CD8-positive, alpha-beta memory T cell (primary cell): ENCODE data around the gene SLC39A11. TPM values are rescaled to one million over a fixed set of nuclear protein-coding genes. Genes with fewer than 3 reads are reported as not detected.
"Not testable (repeated sequence)": the region's sequence is repeated elsewhere in the genome, so short reads cannot be mapped to it uniquely, and the experiment has no call there.

ENCODE experiments used
- CTCF ChIA-PET: fragments of 350-600 bp; sonication (Branson Sonifier 250); formaldehyde crosslinking; loops from one replicate; lab custom pipeline; 2021; ENCODE audit warnings: antibody characterized with exemption; lab: Charles Lee
- POLR2A ChIA-PET: fragments of 350-600 bp; sonication (Branson Sonifier 250); formaldehyde crosslinking; loops from one replicate; lab custom pipeline; 2021; ENCODE audit warnings: antibody characterized with exemption; lab: Charles Lee
- DNase-seq, 5 donors: peaks; one replicate each; pipeline versions ENCODE4 v3.0.0 to v3.0.0-alpha.2; 2020 to 2022; ENCODE audit warnings: mixed read lengths in 1 of 5
- H3K27ac ChIP-seq: one replicate; pipeline ENCODE4 v1.7.0; 2013; ENCODE audit warnings: low read depth, mild to moderate bottlenecking, low read length, moderate library complexity
- H3K27me3 ChIP-seq: 2 replicates; pipeline ENCODE4 v1.7.0; 2013; ENCODE audit warnings: low read length, mild to moderate bottlenecking; ENCODE audit not compliant: insufficient read depth, poor library complexity, severe bottlenecking
- H3K36me3 ChIP-seq: 2 replicates; pipeline ENCODE4 v1.7.0; 2013; ENCODE audit warnings: mild to moderate bottlenecking, low read length, moderate library complexity; ENCODE audit not compliant: insufficient read depth
- H3K4me1 ChIP-seq: 2 replicates; pipeline ENCODE4 v1.7.0; 2013; ENCODE audit warnings: mild to moderate bottlenecking, low read length, moderate library complexity; ENCODE audit not compliant: insufficient read depth
- H3K4me3 ChIP-seq: 2 replicates; pipeline ENCODE4 v1.7.0; 2013; ENCODE audit warnings: mild to moderate bottlenecking, low read length
- H3K9me3 ChIP-seq: 2 replicates; pipeline ENCODE4 v1.7.0; 2013; ENCODE audit warnings: mild to moderate bottlenecking, low read length
- H3K27ac Mint-ChIP-seq, 8 donors: one replicate each; pipeline ENCODE4 v1.8.0; 2020 to 2021; ENCODE audit warnings: mixed read lengths in 8 of 8, mild to moderate bottlenecking in 6 of 8, inconsistent platforms in 3 of 8, moderate library complexity in 3 of 8
- H3K27me3 Mint-ChIP-seq, 2 donors: one replicate each; pipeline ENCODE4 v1.8.0; 2020 to 2021; ENCODE audit warnings: mixed read lengths in 2 of 2, mild to moderate bottlenecking in 1 of 2, moderate library complexity in 1 of 2
- H3K36me3 Mint-ChIP-seq, 3 donors: one replicate each; pipeline ENCODE4 v1.8.0; 2020 to 2021; ENCODE audit warnings: mixed read lengths in 3 of 3, inconsistent platforms in 1 of 3, mild to moderate bottlenecking in 1 of 3
- H3K4me1 Mint-ChIP-seq, 3 donors: one replicate each; pipeline ENCODE4 v1.8.0; 2020 to 2021; ENCODE audit warnings: mixed read lengths in 3 of 3, inconsistent platforms in 1 of 3, mild to moderate bottlenecking in 1 of 3
- H3K4me3 Mint-ChIP-seq, 7 donors: one replicate each; pipeline ENCODE4 v1.8.0; 2020 to 2021; ENCODE audit warnings: mixed read lengths in 7 of 7, mild to moderate bottlenecking in 6 of 7, moderate library complexity in 4 of 7, inconsistent platforms in 2 of 7
- H3K9me3 Mint-ChIP-seq, 5 donors: one replicate each; pipeline ENCODE4 v1.8.0; 2020 to 2022; ENCODE audit warnings: mixed read lengths in 5 of 5, mild to moderate bottlenecking in 3 of 5, moderate library complexity in 2 of 5, inconsistent platforms in 1 of 5
- polyA plus RNA-seq: library from polyadenylated mRNA; unstranded; fragments of 300-500 nt; fragmentation: Illumina TruSeq; gene quantifications from one replicate; pipeline ENCODE4 v1.2.3, GENCODE V29; 2021
- total RNA-seq, 2 experiments: library from RNA; stranded (reverse); gene quantifications; one replicate each; pipeline ENCODE4 v1.2.3, GENCODE V29; 2021

SLC39A11 gene
- total and polyA plus RNA-seq, 3 experiments from 2014 or later: 13.1 to 18.5 (median 17.2) TPM

DNA sequence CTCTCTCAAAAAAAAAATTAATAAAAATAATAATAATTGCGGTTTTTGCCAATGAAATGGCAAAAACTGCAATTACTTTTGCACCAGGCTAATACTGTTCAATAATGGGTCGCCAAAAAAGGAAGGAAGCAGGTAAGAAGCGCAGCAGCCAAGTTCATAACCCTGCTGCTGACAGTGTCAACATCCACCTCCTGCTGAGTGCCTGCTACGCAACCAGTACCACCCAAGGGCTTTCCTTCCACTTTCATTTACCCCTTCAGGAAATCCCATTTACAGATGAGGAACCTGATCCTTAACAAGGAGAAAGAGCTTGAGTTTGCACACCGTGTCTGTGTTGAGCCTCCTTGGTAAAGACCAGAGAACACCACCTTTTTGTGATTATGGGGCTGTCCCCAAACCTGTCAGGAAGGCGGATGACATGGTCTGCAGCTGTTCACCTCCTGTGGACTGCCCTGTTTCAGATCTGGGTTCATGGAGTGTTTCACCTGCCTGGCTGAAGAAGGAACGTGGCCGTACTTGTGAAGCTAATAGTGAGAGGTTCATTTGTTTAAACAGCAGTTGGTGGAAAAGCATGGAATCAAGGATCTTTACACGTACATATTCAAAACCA, 378.0 kb downstream of the SLC39A11 start:
- H3K27me3 Mint-ChIP-seq: peaks cover 0 to 1% of the 10 kb centered on the region in 2 donors
- Histone ChIP-seq H3K4me3 (no peak overlapping the region), H3K9me3 (no peaks in the 10 kb centered on the region), H3K27ac (no peak overlapping the region), H3K36me3 (no peaks in the 10 kb centered on the region), H3K4me1 (peaks cover 7% of the 10 kb centered on the region), H3K27me3 (no peaks in the 10 kb centered on the region)
- DNase-seq: no peak
- no peak overlapping the region for H3K4me3 Mint-ChIP-seq
- H3K36me3 Mint-ChIP-seq: peaks cover 5 to 36% (median 8%) of the 10 kb centered on the region in 3 donors
- peaks cover 14 to 27% (median 23%) of the 10 kb centered on the region in 3 donors for H3K4me1 Mint-ChIP-seq
- POLR2A ChIA-PET: no interaction called here
- H3K27ac Mint-ChIP-seq: no peak overlapping the region
- CTCF ChIA-PET: interaction anchor here (2.3 to 4.2 kb wide), 2 partner anchors 11 to 13 kb away, joined by 12 to 18 read pairs; no protein-coding TSS in a partner anchor
- H3K9me3 Mint-ChIP-seq: peaks cover 0 to 11% (median 2%) of the 10 kb centered on the region in 5 donors

DNA sequence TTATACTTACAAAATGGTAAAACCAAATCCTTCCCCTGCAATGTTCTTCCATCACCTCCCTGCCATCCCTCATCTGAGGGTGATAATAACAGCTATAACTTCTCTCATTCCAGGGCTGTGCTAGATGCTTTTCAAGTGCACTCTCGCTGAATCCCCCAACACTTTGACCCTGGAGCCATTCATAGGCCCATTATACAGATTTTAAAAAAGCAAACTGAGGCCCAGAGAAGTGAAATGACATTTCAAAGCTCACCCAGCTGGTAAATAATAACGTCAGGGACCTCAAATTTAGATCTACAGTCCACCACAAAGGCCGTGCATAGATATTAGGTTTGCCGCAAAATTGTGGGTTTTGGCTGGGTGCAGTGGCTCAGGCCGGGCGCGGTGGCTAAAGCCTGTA, 378.8 kb downstream of the SLC39A11 start:
- ChIA-PET POLR2A (no interaction called here), CTCF (interaction anchor here (2.3 to 4.2 kb wide), 2 partner anchors 11 to 14 kb away, joined by 12 to 18 read pairs; no protein-coding TSS in a partner anchor)
- Histone ChIP-seq H3K27me3 (no peaks in the 10 kb centered on the region), H3K4me3 (no peak overlapping the region), H3K4me1 (no peaks in the 10 kb centered on the region), H3K36me3 (no peaks in the 10 kb centered on the region), H3K27ac (no peak overlapping the region), H3K9me3 (no peaks in the 10 kb centered on the region)
- H3K4me1 Mint-ChIP-seq: peaks cover 8 to 27% (median 16%) of the 10 kb centered on the region in 3 donors
- no peak overlapping the region for H3K4me3 Mint-ChIP-seq
- H3K9me3 Mint-ChIP-seq: peaks cover 0 to 15% (median 2%) of the 10 kb centered on the region in 5 donors
- peaks cover 5 to 41% (median 10%) of the 10 kb centered on the region in 3 donors for H3K36me3 Mint-ChIP-seq
- no peak for DNase-seq
- H3K27me3 Mint-ChIP-seq: peaks cover 0 to 1% of the 10 kb centered on the region in 2 donors
- H3K27ac Mint-ChIP-seq: no peak overlapping the region

DNA sequence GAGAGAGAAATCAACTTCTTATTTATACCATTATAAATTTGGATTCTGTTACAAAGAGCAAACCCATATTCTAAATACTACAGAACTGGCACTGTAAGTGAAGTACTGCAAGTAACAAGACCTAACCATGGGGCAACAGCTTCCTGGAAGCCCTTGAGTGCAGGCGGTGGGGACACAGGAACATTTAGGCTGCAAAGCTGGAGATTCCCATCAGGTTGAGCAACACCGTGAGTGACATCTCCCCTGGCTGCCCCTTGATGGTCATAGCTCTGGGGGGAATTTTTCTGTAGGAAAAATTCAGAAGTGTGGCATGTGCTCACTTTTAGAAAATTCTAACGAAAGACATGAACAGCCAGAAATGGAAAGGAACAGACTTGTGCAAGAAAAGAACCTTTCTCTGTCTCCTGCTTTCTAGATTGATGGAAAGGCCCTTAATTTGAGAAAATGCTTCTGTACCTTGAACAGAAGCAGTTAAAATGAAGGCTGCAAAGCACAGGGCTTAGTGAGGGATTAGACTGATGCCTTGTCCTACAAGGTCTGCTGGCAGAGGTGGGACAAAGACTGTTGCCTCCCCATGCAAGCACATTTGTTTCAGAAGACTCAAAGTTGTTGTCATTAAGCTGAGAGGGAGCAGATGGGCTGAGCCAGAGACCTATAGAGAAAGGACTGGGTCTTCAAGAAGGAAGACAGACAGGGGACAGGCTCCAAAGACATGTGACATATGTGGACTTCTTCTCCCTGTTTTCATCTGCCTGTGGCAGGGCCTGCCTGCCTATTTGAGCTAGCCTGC, 380.8 kb downstream of the SLC39A11 start:
- no peaks in the 10 kb centered on the region for H3K27me3 ChIP-seq
- H3K36me3 Mint-ChIP-seq: peaks cover 6 to 54% (median 15%) of the 10 kb centered on the region in 3 donors
- ChIA-PET POLR2A (no interaction called here), CTCF (interaction anchor here (0.8 to 4.2 kb wide), 2 partner anchors 13 to 15 kb away, joined by 3 to 18 read pairs; no protein-coding TSS in a partner anchor)
- no peak overlapping the region for H3K4me3 ChIP-seq
- no peak overlapping the region for H3K27ac ChIP-seq
- no peak overlapping the region for H3K4me3 Mint-ChIP-seq
- no peaks in the 10 kb centered on the region for H3K4me1 ChIP-seq
- peaks cover 0 to 3% of the 10 kb centered on the region in 2 donors for H3K27me3 Mint-ChIP-seq
- peaks cover 4 to 27% (median 10%) of the 10 kb centered on the region in 3 donors for H3K4me1 Mint-ChIP-seq
- H3K36me3 ChIP-seq: no peaks in the 10 kb centered on the region
- peaks cover 0 to 19% (median 5%) of the 10 kb centered on the region in 5 donors for H3K9me3 Mint-ChIP-seq
- no peak for DNase-seq
- no peaks in the 10 kb centered on the region for H3K9me3 ChIP-seq
- peak overlapping the region in 1 of 8 donors; percentile 50 for H3K27ac Mint-ChIP-seq

DNA sequence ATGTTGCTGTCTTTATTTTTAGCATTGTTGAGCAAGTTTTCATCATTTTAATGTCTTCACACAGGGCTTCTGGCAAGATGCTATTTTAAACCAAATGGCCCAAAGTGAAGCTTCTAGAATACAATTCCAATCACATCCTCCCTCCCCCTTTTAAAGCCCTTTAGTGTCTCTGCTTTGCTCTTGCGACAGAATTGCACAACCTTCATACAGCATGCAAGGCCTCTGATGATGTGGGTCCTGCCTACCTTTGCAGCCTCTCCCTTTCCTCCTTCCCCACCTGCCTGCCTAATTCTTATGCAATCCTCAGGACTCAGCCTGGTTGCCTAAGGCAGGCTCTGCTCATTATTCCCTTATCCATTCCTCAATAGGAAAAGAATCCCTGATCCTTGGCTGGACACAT, 381.7 kb downstream of the SLC39A11 start:
- Histone ChIP-seq H3K4me1 (no peaks in the 10 kb centered on the region), H3K4me3 (no peak overlapping the region), H3K27ac (no peak overlapping the region), H3K36me3 (no peaks in the 10 kb centered on the region), H3K9me3 (no peaks in the 10 kb centered on the region), H3K27me3 (no peaks in the 10 kb centered on the region)
- CTCF ChIA-PET: no interaction called here
- peaks cover 0 to 1% of the 10 kb centered on the region in 2 donors for H3K27me3 Mint-ChIP-seq
- H3K27ac Mint-ChIP-seq: no peak overlapping the region
- H3K9me3 Mint-ChIP-seq: peaks cover 0 to 19% (median 5%) of the 10 kb centered on the region in 5 donors
- peaks cover 4 to 27% (median 10%) of the 10 kb centered on the region in 3 donors for H3K4me1 Mint-ChIP-seq
- DNase-seq: no peak
- peaks cover 6 to 59% (median 15%) of the 10 kb centered on the region in 3 donors for H3K36me3 Mint-ChIP-seq
- POLR2A ChIA-PET: no interaction called here
- H3K4me3 Mint-ChIP-seq: no peak overlapping the region

DNA sequence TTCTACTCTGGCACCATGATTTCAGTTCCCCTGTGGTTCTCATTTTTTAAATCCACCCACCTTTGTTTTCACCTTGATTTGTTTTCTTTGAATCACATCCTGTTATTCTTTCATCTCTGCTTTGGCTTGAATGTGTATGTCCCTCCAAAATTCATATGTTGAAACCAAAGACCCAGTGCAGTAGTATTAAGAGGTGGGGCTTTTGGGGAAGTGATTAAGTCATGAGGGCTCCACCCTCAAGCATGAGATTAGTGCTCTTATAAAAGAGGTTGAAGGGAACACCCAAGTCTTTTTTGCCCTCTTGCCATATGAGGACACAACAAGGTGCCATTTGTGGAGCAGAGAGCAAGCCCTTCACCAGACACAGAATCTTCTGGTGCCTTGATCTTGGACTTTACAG, 382.3 kb downstream of the SLC39A11 start:
- H3K27me3 Mint-ChIP-seq: peaks cover 0 to 1% of the 10 kb centered on the region in 2 donors
- H3K27ac Mint-ChIP-seq: peak overlapping the region in 2 of 8 donors; percentile 61 to 75
- no peak overlapping the region for H3K4me3 ChIP-seq
- DNase-seq: no peak
- H3K27ac ChIP-seq: no peak overlapping the region
- no peaks in the 10 kb centered on the region for H3K9me3 ChIP-seq
- POLR2A ChIA-PET: no interaction called here
- H3K36me3 Mint-ChIP-seq: peaks cover 6 to 65% (median 12%) of the 10 kb centered on the region in 3 donors
- CTCF ChIA-PET: no interaction called here
- peaks cover 4 to 27% (median 10%) of the 10 kb centered on the region in 3 donors for H3K4me1 Mint-ChIP-seq
- no peak overlapping the region for H3K4me3 Mint-ChIP-seq
- H3K4me1 ChIP-seq: no peaks in the 10 kb centered on the region
- H3K27me3 ChIP-seq: no peaks in the 10 kb centered on the region
- H3K9me3 Mint-ChIP-seq: peaks cover 0 to 19% (median 5%) of the 10 kb centered on the region in 5 donors
- H3K36me3 ChIP-seq: no peaks in the 10 kb centered on the region

DNA sequence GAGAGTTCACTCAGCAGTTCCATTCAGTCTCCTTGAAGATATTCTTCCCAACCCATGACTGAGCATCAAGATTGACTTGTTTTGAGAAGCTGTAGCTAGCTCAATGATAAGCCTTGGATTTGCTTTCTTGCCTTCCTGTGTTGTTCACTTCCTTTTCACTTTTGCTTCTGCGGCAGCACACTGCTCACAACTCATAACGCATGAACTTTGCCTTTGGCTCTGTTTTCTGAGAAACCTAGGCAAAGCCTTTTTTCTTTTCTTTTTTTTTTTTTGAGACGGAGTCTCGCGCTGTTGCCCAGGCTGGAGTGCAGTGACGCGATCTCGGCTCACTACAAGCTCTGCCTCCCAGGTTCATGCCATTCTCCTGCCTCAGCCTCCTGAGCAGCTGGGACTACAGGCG, 383.8 kb downstream of the SLC39A11 start:
- DNase-seq, H3K27me3 ChIP-seq, H3K36me3 ChIP-seq, POLR2A ChIA-PET, H3K27me3 Mint-ChIP-seq, H3K4me1 ChIP-seq, H3K9me3 ChIP-seq, H3K27ac ChIP-seq, H3K4me3 ChIP-seq: not testable (repeated sequence)
- H3K4me3 Mint-ChIP-seq: peak overlapping the region in 1 of 7 donors; percentile 1
- H3K4me1 Mint-ChIP-seq: peaks cover 4 to 27% (median 10%) of the 10 kb centered on the region in 3 donors
- CTCF ChIA-PET: interaction anchor here (1.5 to 1.9 kb wide), 2 partner anchors 15 to 18 kb away, joined by 3 to 8 read pairs; no protein-coding TSS in a partner anchor
- peaks cover 6 to 69% (median 14%) of the 10 kb centered on the region in 3 donors for H3K36me3 Mint-ChIP-seq
- peak overlapping the region in 2 of 8 donors; percentile 8 to 14 for H3K27ac Mint-ChIP-seq
- peaks cover 0 to 19% (median 5%) of the 10 kb centered on the region in 5 donors for H3K9me3 Mint-ChIP-seq

DNA sequence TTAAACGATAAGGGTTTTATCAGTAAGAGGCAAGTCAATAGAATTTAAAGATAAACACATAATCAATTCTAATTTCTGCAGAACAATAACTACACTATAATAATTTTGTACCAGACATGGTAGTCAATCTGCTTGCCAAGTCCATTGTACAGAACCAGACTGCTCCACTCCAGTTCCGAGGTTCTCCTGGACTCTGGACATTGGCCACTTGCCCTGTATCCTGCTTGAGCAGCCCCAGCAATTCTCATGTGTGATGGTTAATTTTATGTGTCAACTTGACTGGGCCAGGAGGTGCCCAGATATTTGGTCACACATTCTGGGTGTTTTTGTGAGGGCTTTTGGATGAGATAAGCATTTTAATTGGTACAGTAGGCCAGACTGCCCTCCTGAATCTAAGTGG, 384.6 kb downstream of the SLC39A11 start:
- Mint-ChIP-seq H3K4me3 (no peak overlapping the region), H3K9me3 (peaks cover 0 to 19% (median 5%) of the 10 kb centered on the region in 5 donors), H3K27ac (no peak overlapping the region), H3K36me3 (peaks cover 6 to 64% (median 14%) of the 10 kb centered on the region in 3 donors), H3K27me3 (peaks cover 0 to 1% of the 10 kb centered on the region in 2 donors), H3K4me1 (peaks cover 4 to 27% (median 10%) of the 10 kb centered on the region in 3 donors)
- H3K4me1 ChIP-seq: no peaks in the 10 kb centered on the region
- H3K27me3 ChIP-seq: no peaks in the 10 kb centered on the region
- ChIA-PET CTCF (no interaction called here), POLR2A (no interaction called here)
- H3K27ac ChIP-seq: no peak overlapping the region
- no peaks in the 10 kb centered on the region for H3K36me3 ChIP-seq
- H3K4me3 ChIP-seq: no peak overlapping the region
- DNase-seq: no peak
- H3K9me3 ChIP-seq: no peaks in the 10 kb centered on the region
